SK-N-SH (cell line): ENCODE measurements around the gene IL17B.

Source experiments
- CHD2 ChIP-seq: fragments of 150-350 bp; IDR thresholded peaks from 2 replicates; pipeline ENCODE4 v1.6.1; 2018; ENCODE audit warnings: low read length; ENCODE audit not compliant: partially characterized antibody
- FOXM1 ChIP-seq: IDR thresholded peaks from 2 replicates; pipeline ENCODE4 v1.4.0; 2012; ENCODE audit warnings: low read depth, mild to moderate bottlenecking
- JUND ChIP-seq: IDR thresholded peaks from 2 replicates; pipeline ENCODE4 v1.4.0; 2012
- MXI1 ChIP-seq: IDR thresholded peaks from 2 replicates; pipeline ENCODE4 v1.6.1; 2012; ENCODE audit warnings: mild to moderate bottlenecking, low read depth, low read length, improper control_type of control experiment
- RAD21 ChIP-seq: IDR thresholded peaks from 2 replicates; pipeline ENCODE4 v1.6.1; 2012; ENCODE audit warnings: mild to moderate bottlenecking, low read length
- SMC3 ChIP-seq: IDR thresholded peaks from 2 replicates; pipeline ENCODE4 v1.6.1; 2012; ENCODE audit warnings: low read depth, low read length, improper control_type of control experiment
- TEAD4 ChIP-seq: IDR thresholded peaks from 2 replicates; pipeline ENCODE4 v1.4.0; 2012; ENCODE audit warnings: mild to moderate bottlenecking, borderline replicate concordance; ENCODE audit not compliant: insufficient read depth
- TF ChIP-seq, protein P1 (sequence below): fragments of 200-600 bp; sonication (generic); IDR thresholded peaks from 2 replicates; pipeline ENCODE4 v1.6.1; 2017; ENCODE audit warnings: antibody characterized with exemption, mild to moderate bottlenecking, moderate library complexity
- TF ChIP-seq, protein P2 (sequence below): IDR thresholded peaks from 2 replicates; pipeline ENCODE4 v1.4.0; 2012; ENCODE audit warnings: low read depth

DNA sequence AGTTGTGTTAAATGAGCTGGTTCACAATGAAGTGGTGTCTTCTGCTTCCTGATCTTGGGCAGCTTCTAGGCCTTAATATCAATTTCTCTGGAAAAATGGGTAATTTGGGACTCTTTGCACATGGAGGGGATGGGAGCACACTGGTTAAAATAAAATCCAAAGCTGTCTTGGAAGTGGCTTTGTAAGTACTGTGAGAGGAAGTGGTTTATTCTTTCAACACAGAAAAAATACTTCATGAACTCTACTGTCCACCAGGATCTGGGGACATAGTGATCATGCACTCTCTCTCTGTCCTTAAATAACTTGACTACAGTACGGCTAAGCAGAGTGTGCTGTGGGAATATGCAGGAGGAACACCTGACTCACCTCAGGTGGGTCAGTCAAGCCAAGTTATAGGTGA, 18.8 kb downstream of the IL17B start:
- TF ChIP-seq, protein P1, sequence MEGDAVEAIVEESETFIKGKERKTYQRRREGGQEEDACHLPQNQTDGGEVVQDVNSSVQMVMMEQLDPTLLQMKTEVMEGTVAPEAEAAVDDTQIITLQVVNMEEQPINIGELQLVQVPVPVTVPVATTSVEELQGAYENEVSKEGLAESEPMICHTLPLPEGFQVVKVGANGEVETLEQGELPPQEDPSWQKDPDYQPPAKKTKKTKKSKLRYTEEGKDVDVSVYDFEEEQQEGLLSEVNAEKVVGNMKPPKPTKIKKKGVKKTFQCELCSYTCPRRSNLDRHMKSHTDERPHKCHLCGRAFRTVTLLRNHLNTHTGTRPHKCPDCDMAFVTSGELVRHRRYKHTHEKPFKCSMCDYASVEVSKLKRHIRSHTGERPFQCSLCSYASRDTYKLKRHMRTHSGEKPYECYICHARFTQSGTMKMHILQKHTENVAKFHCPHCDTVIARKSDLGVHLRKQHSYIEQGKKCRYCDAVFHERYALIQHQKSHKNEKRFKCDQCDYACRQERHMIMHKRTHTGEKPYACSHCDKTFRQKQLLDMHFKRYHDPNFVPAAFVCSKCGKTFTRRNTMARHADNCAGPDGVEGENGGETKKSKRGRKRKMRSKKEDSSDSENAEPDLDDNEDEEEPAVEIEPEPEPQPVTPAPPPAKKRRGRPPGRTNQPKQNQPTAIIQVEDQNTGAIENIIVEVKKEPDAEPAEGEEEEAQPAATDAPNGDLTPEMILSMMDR = no peak
- TF ChIP-seq JUND = no peak
- no peak for TF ChIP-seq TEAD4
- TF ChIP-seq SMC3 = no peak
- TF ChIP-seq, protein P2, sequence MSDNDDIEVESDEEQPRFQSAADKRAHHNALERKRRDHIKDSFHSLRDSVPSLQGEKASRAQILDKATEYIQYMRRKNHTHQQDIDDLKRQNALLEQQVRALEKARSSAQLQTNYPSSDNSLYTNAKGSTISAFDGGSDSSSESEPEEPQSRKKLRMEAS = no peak
- no peak for TF ChIP-seq MXI1
- TF ChIP-seq CHD2 = no peak
- no peak for TF ChIP-seq RAD21
- TF ChIP-seq FOXM1 = no peak
